ENCODE measurements around the gene CHST15.

DNA sequence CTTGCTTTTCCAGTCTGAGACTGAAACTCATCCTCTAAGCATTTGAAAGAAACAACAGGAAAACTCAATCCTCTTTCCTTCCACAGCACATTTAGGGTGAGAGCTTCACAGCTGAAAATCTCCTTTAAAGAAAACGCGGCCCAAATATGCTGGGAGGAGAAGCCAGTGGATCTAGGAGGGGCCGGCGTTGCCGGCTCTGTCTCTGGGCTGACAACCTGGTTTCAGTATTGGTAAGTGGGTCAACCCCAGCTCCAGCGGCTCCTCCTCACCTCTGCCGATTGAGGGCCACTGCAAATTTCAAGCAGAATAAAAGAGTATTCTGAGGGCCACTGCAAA is 126.5 kb downstream of the CHST15 start:
- TF ChIP-seq, protein P1, sequence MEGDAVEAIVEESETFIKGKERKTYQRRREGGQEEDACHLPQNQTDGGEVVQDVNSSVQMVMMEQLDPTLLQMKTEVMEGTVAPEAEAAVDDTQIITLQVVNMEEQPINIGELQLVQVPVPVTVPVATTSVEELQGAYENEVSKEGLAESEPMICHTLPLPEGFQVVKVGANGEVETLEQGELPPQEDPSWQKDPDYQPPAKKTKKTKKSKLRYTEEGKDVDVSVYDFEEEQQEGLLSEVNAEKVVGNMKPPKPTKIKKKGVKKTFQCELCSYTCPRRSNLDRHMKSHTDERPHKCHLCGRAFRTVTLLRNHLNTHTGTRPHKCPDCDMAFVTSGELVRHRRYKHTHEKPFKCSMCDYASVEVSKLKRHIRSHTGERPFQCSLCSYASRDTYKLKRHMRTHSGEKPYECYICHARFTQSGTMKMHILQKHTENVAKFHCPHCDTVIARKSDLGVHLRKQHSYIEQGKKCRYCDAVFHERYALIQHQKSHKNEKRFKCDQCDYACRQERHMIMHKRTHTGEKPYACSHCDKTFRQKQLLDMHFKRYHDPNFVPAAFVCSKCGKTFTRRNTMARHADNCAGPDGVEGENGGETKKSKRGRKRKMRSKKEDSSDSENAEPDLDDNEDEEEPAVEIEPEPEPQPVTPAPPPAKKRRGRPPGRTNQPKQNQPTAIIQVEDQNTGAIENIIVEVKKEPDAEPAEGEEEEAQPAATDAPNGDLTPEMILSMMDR (IDR thresholded peaks at IDR 0.05) = no peak
- TF ChIP-seq POLR2A (IDR thresholded peaks at IDR 0.05) = no peak

Data from adrenal gland (tissue), 5 donors.